Suprapubic skin (tissue), 4 donors: Measurements from ENCODE around the gene ZRSR2. TPM values are rescaled to one million over a fixed set of nuclear protein-coding genes. Genes with fewer than 3 reads are reported as not detected.

Experiments used
- DNase-seq, 2 donors: peaks; one replicate each; pipeline ENCODE4 v3.0.0-alpha.2; 2019; ENCODE audit warnings: low spot score in 2 of 2
- H3K27ac ChIP-seq: fragments of 200-600 bp; sonication (generic); one replicate; pipeline ENCODE4 v1.5.1; 2019
- H3K27me3 ChIP-seq: fragments of 200-600 bp; sonication (generic); one replicate; pipeline ENCODE4 v1.5.1; 2019
- H3K36me3 ChIP-seq: fragments of 200-600 bp; sonication (generic); one replicate; pipeline ENCODE4 v1.5.1; 2019
- H3K4me1 ChIP-seq: fragments of 200-600 bp; sonication (generic); one replicate; pipeline ENCODE4 v1.5.1; 2019
- H3K4me3 ChIP-seq: fragments of 200-600 bp; sonication (generic); one replicate; pipeline ENCODE4 v1.5.1; 2019; ENCODE audit warnings: mild to moderate bottlenecking
- H3K9me3 ChIP-seq: fragments of 200-600 bp; sonication (generic); one replicate; pipeline ENCODE4 v1.5.1; 2019
- CTCF ChIP-seq, 2 donors: fragments of 200-600 bp in 1 of 2; fragments of 450-650 bp in 1 of 2; sonication (generic) in 1 of 2; IDR thresholded peaks; one replicate each; pipeline ENCODE4 v1.5.1; 2016 to 2019; ENCODE audit warnings: antibody characterized with exemption in 2 of 2, mild to moderate bottlenecking in 1 of 2, moderate library complexity in 1 of 2
- EP300 ChIP-seq: sonication (generic); formaldehyde crosslinking; IDR thresholded peaks from one replicate; pipeline ENCODE4 v1.6.1; 2017; ENCODE audit warnings: antibody characterized with exemption
- POLR2A ChIP-seq, 2 donors: fragments of 450-650 bp; IDR thresholded peaks; one replicate each; pipeline ENCODE4 v1.6.1; 2017; ENCODE audit warnings: antibody characterized with exemption in 2 of 2, mild to moderate bottlenecking in 2 of 2, moderate library complexity in 2 of 2
- POLR2AphosphoS5 ChIP-seq, 3 donors: sonication (generic); formaldehyde crosslinking; IDR thresholded peaks; one replicate each; pipeline ENCODE4 v1.6.1; 2017; ENCODE audit warnings: antibody characterized with exemption in 3 of 3
- WGBS: methylation state at CpG from one replicate; pipeline ENCODE4 v1.1.5; 2018; 5-methylcytosine and 5-hydroxymethylcytosine counted together
- total RNA-seq, 4 donors: library from RNA; depleted of rRNA; stranded (reverse); fragments of >200 nt; gene quantifications; one replicate each; pipeline ENCODE4 v1.1.0, GENCODE V29; 2016

ZRSR2 gene
- total RNA-seq, 4 donors from 2014 or later: 2.3 to 11.5 (median 6.1) TPM

- TF ChIP-seq POLR2A (IDR thresholded peaks at IDR 0.05): no peak
- no peak for TF ChIP-seq POLR2AphosphoS5 (IDR thresholded peaks at IDR 0.05)
- TF ChIP-seq CTCF (IDR thresholded peaks at IDR 0.05): no peak
- no peak for TF ChIP-seq EP300
- no peak for DNase-seq
- Histone ChIP-seq H3K9me3 (no peaks in the 10 kb centered on the region), H3K27me3 (no peaks in the 10 kb centered on the region), H3K4me3 (peak overlapping the region; percentile 74), H3K27ac (peak overlapping the region; percentile 91), H3K36me3 (no peaks in the 10 kb centered on the region), H3K4me1 (peaks cover 10% of the 10 kb centered on the region)
- 13% methylated on average over 16 of the region's 16 CpGs for WGBS
These were observed 65.4 kb downstream of the ZRSR2 start for GRCh38 chrX:15855568-15856221.

- H3K27me3 ChIP-seq: no peaks in the 10 kb centered on the region
- H3K4me3 ChIP-seq: no peak overlapping the region
- WGBS: 46% methylated on average over 4 of the region's 4 CpGs
- no peaks in the 10 kb centered on the region for H3K36me3 ChIP-seq
- TF ChIP-seq EP300 (no peak), CTCF (IDR thresholded peaks at IDR 0.05) (no peak), POLR2A (IDR thresholded peaks at IDR 0.05) (no peak), POLR2AphosphoS5 (IDR thresholded peaks at IDR 0.05) (no peak)
- H3K9me3 ChIP-seq: no peaks in the 10 kb centered on the region
- H3K27ac ChIP-seq: peak overlapping the region; percentile 91
- peaks cover 10% of the 10 kb centered on the region for H3K4me1 ChIP-seq
- DNase-seq: no peak
These were observed 65.9 kb downstream of the ZRSR2 start for GRCh38 chrX:15856222-15856587.

GRCh38 chrX:15856636-15857035 is 66.4 kb downstream of the ZRSR2 start:
- no peak for TF ChIP-seq POLR2AphosphoS5 (IDR thresholded peaks at IDR 0.05)
- TF ChIP-seq CTCF (IDR thresholded peaks at IDR 0.05): no peak
- TF ChIP-seq EP300: no peak
- TF ChIP-seq POLR2A (IDR thresholded peaks at IDR 0.05): no peak
- Histone ChIP-seq H3K27ac (no peak overlapping the region), H3K27me3 (no peaks in the 10 kb centered on the region), H3K36me3 (no peaks in the 10 kb centered on the region), H3K4me1 (peaks cover 10% of the 10 kb centered on the region), H3K9me3 (no peaks in the 10 kb centered on the region), H3K4me3 (no peak overlapping the region)
- 40% methylated on average over 1 of the region's 1 CpG for WGBS
- no peak for DNase-seq

- 79% methylated on average over 1 of the region's 1 CpG for WGBS
- H3K36me3 ChIP-seq: no peaks in the 10 kb centered on the region
- H3K4me1 ChIP-seq: peaks cover 10% of the 10 kb centered on the region
- DNase-seq: no peak
- no peak overlapping the region for H3K4me3 ChIP-seq
- H3K27me3 ChIP-seq: no peaks in the 10 kb centered on the region
- no peak overlapping the region for H3K27ac ChIP-seq
- TF ChIP-seq POLR2A (IDR thresholded peaks at IDR 0.05) (no peak), EP300 (no peak), CTCF (IDR thresholded peaks at IDR 0.05) (no peak), POLR2AphosphoS5 (IDR thresholded peaks at IDR 0.05) (no peak)
- H3K9me3 ChIP-seq: no peaks in the 10 kb centered on the region
These were observed 67.8 kb downstream of the ZRSR2 start for GRCh38 chrX:15858051-15858450.

GRCh38 chrX:15860921-15861320 is 70.6 kb downstream of the ZRSR2 start:
- no peaks in the 10 kb centered on the region for H3K27me3 ChIP-seq
- TF ChIP-seq CTCF (IDR thresholded peaks at IDR 0.05) (no peak), POLR2AphosphoS5 (IDR thresholded peaks at IDR 0.05) (no peak), EP300 (no peak), POLR2A (IDR thresholded peaks at IDR 0.05) (no peak)
- H3K27ac ChIP-seq: no peak overlapping the region
- H3K36me3 ChIP-seq: no peaks in the 10 kb centered on the region
- 87% methylated on average over 3 of the region's 3 CpGs for WGBS
- no peak for DNase-seq
- no peak overlapping the region for H3K4me3 ChIP-seq
- no peaks in the 10 kb centered on the region for H3K9me3 ChIP-seq
- H3K4me1 ChIP-seq: peaks cover 5% of the 10 kb centered on the region
